ENCODE data around the gene STARD13. TPM values are rescaled to one million over a fixed set of nuclear protein-coding genes. Genes with fewer than 3 reads are reported as not detected.
A peak's percentile ranks its signal among the peaks of the same experiment; 100 is the strongest.

The STARD13 gene
- total and polyA plus RNA-seq, 8 donors, result 4.4 to 158 (median 44.0) TPM

- 80 to 88% (median 84%) methylated on average over 4 of the region's 4 CpGs for WGBS, 5 donors
- TF ChIP-seq, protein P1, sequence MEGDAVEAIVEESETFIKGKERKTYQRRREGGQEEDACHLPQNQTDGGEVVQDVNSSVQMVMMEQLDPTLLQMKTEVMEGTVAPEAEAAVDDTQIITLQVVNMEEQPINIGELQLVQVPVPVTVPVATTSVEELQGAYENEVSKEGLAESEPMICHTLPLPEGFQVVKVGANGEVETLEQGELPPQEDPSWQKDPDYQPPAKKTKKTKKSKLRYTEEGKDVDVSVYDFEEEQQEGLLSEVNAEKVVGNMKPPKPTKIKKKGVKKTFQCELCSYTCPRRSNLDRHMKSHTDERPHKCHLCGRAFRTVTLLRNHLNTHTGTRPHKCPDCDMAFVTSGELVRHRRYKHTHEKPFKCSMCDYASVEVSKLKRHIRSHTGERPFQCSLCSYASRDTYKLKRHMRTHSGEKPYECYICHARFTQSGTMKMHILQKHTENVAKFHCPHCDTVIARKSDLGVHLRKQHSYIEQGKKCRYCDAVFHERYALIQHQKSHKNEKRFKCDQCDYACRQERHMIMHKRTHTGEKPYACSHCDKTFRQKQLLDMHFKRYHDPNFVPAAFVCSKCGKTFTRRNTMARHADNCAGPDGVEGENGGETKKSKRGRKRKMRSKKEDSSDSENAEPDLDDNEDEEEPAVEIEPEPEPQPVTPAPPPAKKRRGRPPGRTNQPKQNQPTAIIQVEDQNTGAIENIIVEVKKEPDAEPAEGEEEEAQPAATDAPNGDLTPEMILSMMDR (IDR thresholded peaks at IDR 0.05), result no peak
- no peak for TF ChIP-seq EP300 (IDR thresholded peaks at IDR 0.05)
- TF ChIP-seq POLR2AphosphoS5 (IDR thresholded peaks at IDR 0.05), result no peak
- TF ChIP-seq POLR2A (IDR thresholded peaks at IDR 0.05), result no peak
- peak overlapping the region in 2 of 5 donors; percentile 31 to 36 for H3K27ac ChIP-seq
Measured at GRCh38 chr13:33274264-33274663, 11.3 kb downstream of the STARD13 start.

DNA sequence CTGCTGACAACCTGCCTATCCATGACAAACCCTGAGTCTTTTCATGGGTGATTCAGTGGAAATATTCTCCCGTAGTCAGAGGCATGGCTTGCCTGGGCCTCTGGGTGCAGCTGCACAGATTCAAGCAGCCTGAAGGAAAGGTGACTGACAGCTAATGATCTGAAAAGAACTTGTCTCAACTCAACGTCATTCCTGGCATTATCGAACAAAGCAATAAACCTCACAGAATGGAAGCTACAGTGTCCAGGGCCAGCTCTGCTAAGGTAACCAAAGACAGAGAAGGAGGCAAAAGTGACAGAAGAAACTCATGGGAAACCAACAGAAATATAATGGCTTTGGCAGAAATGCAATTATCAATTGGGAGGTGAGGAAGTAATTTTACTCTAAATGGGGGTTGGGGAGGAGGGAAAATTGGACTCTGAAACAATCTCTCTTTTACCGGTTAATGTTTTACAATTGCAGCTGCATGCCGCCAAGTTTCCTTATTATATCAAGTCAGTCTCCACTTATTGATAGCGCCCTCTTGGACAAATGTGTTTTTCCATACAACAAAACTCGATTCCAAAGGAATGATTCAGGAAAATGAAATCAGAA, 12.9 kb downstream of the STARD13 start:
- intact Hi-C loops (cut with DNase I; ENCODE audit: low total_unique reads), result no loop called here
- Histone ChIP-seq H3K27ac (peak overlapping the region; percentile 60 to 81 (median 77)), H3K4me3 (no peak overlapping the region), H3K27me3 (no peaks in the 10 kb centered on the region), H3K9me3 (no peaks in the 10 kb centered on the region), H3K36me3 (no peaks in the 10 kb centered on the region), H3K4me1 (peaks cover 49 to 100% (median 77%) of the 10 kb centered on the region in 4 donors)
- 24 to 49% (median 36%) methylated on average over 7 of the region's 7 CpGs for WGBS, 5 donors
- DNase-seq, result peak; percentile 54 to 61
- TF ChIP-seq, protein P1 (IDR thresholded peaks at IDR 0.05), result peak in 1 of 7 experiments; percentile 6
- TF ChIP-seq POLR2A (IDR thresholded peaks at IDR 0.05), result no peak

More at GRCh38 chr13:33274264-33274663, 11.3 kb downstream of the STARD13 start:
- Histone ChIP-seq H3K4me1 (peaks cover 34 to 100% (median 74%) of the 10 kb centered on the region in 4 donors), H3K36me3 (no peaks in the 10 kb centered on the region), H3K9me3 (no peaks in the 10 kb centered on the region), H3K27me3 (no peaks in the 10 kb centered on the region), H3K4me3 (no peak overlapping the region)
- DNase-seq, result no peak
- intact Hi-C loops (cut with DNase I; ENCODE audit: low total_unique reads), result no loop called here

DNA sequence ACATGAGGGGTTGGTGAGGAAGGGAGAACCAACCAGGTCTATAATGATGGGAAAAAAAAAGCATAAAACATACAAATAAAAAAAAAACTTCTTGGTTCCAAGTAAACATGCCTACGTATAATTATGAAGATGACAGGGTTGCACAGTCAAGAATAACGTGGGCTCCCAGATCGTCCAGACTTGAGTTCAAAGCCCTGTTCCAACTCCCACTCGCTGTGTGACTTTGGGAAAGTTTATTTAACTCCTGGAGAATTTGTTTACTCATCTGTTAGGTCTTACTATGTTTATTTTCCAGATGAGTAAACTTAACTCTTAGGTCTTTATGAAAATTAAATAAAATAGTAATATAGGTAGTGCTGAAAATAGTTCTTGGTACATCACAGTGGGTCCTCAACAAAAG, 13.8 kb downstream of the STARD13 start:
- intact Hi-C loops (cut with DNase I; ENCODE audit: low total_unique reads), result no loop called here
- no peak for DNase-seq
- Histone ChIP-seq H3K36me3 (no peaks in the 10 kb centered on the region), H3K4me1 (peaks cover 54 to 100% (median 79%) of the 10 kb centered on the region in 4 donors), H3K27me3 (no peaks in the 10 kb centered on the region), H3K27ac (peak overlapping the region; percentile 1 to 81 (median 77)), H3K4me3 (no peak overlapping the region), H3K9me3 (no peaks in the 10 kb centered on the region)
- TF ChIP-seq POLR2AphosphoS5 (IDR thresholded peaks at IDR 0.05) (no peak), POLR2A (IDR thresholded peaks at IDR 0.05) (no peak), EP300 (IDR thresholded peaks at IDR 0.05) (no peak)
- TF ChIP-seq, protein P1 (IDR thresholded peaks at IDR 0.05), result no peak
- WGBS, 5 donors, result 24 to 40% (median 31%) methylated on average over 4 of the region's 4 CpGs

DNA sequence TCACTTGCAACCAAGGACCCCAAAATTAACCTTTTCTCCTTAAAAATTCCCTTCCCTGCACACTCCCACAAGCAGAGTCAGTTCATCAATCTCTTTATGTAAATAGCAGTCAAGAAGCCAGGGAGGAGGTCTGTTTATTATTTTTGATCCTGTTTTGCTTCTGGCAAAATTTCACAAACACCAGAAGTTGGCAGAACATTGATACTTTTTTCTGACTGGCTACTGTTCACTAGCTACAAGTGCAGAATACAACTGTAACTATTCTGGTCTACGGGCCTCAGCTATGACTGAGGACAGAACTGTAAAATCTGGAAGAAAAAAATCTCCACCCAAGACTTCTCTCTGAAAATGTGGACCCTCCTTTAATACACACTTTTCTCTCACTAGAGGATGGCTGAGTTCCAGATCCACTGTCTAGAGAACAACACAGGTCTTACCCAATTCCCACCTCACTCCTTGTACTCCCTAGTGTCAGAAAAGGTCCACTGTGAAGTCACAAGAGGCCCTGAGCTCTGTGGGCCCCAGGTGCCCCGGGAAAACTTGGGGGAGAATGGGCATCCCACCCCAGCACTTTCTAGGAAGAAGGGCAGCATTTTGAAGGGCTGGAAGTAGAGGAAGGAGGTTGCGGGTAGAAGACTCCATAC, 14.5 kb downstream of the STARD13 start:
- H3K4me1 ChIP-seq, result peaks cover 53 to 100% (median 78%) of the 10 kb centered on the region in 4 donors
- WGBS, 5 donors, result 42 to 63% (median 53%) methylated on average over 3 of the region's 3 CpGs
- H3K9me3 ChIP-seq, result no peaks in the 10 kb centered on the region
- TF ChIP-seq POLR2AphosphoS5 (IDR thresholded peaks at IDR 0.05), result peak in 2 of 3 donors; percentile 12 to 17
- TF ChIP-seq POLR2A (IDR thresholded peaks at IDR 0.05), result no peak
- H3K4me3 ChIP-seq, result no peak overlapping the region
- H3K36me3 ChIP-seq, result no peaks in the 10 kb centered on the region
- peak overlapping the region; percentile 1 to 81 (median 77) for H3K27ac ChIP-seq
- intact Hi-C loops (cut with DNase I; ENCODE audit: low total_unique reads), result no loop called here
- H3K27me3 ChIP-seq, result no peaks in the 10 kb centered on the region
- peak in 1 of 2 donors; percentile 38 for DNase-seq

GRCh38 chr13:33265607-33266006, 19.9 kb downstream of the STARD13 start:
- 84 to 92% (median 88%) methylated on average over 2 of the region's 2 CpGs for WGBS, 5 donors
- no peak overlapping the region for H3K4me3 ChIP-seq
- H3K4me1 ChIP-seq, result peaks cover 51 to 96% (median 74%) of the 10 kb centered on the region in 4 donors

More at GRCh38 chr13:33265607-33266006, 19.9 kb downstream of the STARD13 start:
- no peaks in the 10 kb centered on the region for H3K27me3 ChIP-seq
- H3K36me3 ChIP-seq, result no peaks in the 10 kb centered on the region
- no peak for DNase-seq
- H3K9me3 ChIP-seq, result no peaks in the 10 kb centered on the region
- intact Hi-C loops (cut with DNase I; ENCODE audit: low total_unique reads), result no loop called here
- TF ChIP-seq, protein P1 (IDR thresholded peaks at IDR 0.05), result no peak
- TF ChIP-seq POLR2A (IDR thresholded peaks at IDR 0.05) (no peak), EP300 (IDR thresholded peaks at IDR 0.05) (no peak), POLR2AphosphoS5 (IDR thresholded peaks at IDR 0.05) (no peak)
- H3K27ac ChIP-seq, result peak overlapping the region in 1 of 5 donors; percentile 77

Data from stomach (tissue), 9 donors.